SU-DHL-6 (cell line): Measurements from ENCODE around the gene HSDL1.

Experiments
- H2AFZ ChIP-seq: fragments of 200-600 bp; sonication (generic); 2 replicates; pipeline ENCODE4 v1.6.1; 2014; ENCODE audit warnings: low read depth, mild to moderate bottlenecking, moderate library complexity, mixed read lengths, antibody characterized with exemption, low read length; ENCODE audit not compliant: severe bottlenecking
- H3F3A ChIP-seq: fragments of 200-600 bp; shearing (Covaris generic); 2 replicates; pipeline ENCODE4 v1.6.0; 2016; ENCODE audit warnings: antibody characterized with exemption, mild to moderate bottlenecking; ENCODE audit not compliant: insufficient read depth
- H3K27ac ChIP-seq: fragments of 200-600 bp; sonication (generic); 2 replicates; pipeline ENCODE4 v1.5.1; 2016; ENCODE audit warnings: low read depth, mild to moderate bottlenecking, low read length, moderate library complexity, mixed read lengths
- H3K27me3 ChIP-seq: fragments of 200-600 bp; sonication (generic), shearing (Covaris generic); 2 replicates; pipeline ENCODE4 v1.6.0; 2014; ENCODE audit warnings: mild to moderate bottlenecking, low read length
- H3K36me3 ChIP-seq: fragments of 200-600 bp; sonication (generic); 2 replicates; pipeline ENCODE4 v1.6.1; 2014; ENCODE audit warnings: mild to moderate bottlenecking, low read length, mixed read lengths
- H3K4me2 ChIP-seq: fragments of 300-600, 200-600 bp; shearing (Covaris generic), sonication (generic); 2 replicates; pipeline ENCODE4 v1.6.0; 2014; ENCODE audit warnings: low read length, low read depth, mild to moderate bottlenecking; ENCODE audit not compliant: poor library complexity, severe bottlenecking
- H3K4me3 ChIP-seq: fragments of 200-600 bp; sonication (generic); 2 replicates; pipeline ENCODE4 v1.5.1; 2014; ENCODE audit warnings: antibody characterized with exemption, low read length, mild to moderate bottlenecking, mixed read lengths; ENCODE audit not compliant: insufficient read depth, poor library complexity, severe bottlenecking
- H3K79me2 ChIP-seq: fragments of 200-600 bp; sonication (generic); 2 replicates; pipeline ENCODE4 v1.6.1; 2014; ENCODE audit warnings: mild to moderate bottlenecking, low read length, moderate library complexity; ENCODE audit not compliant: insufficient read depth
- H3K9ac ChIP-seq: fragments of 200-600 bp; sonication (generic); 2 replicates; pipeline ENCODE4 v1.7.0; 2014; ENCODE audit warnings: mild to moderate bottlenecking, low read length
- H3K9me2 ChIP-seq: fragments of 200-600 bp; sonication (generic); replicated peaks from 2 replicates; pipeline ENCODE4 v1.6.1; 2014; ENCODE audit warnings: low read length; ENCODE audit not compliant: insufficient read depth
- H3K9me3 ChIP-seq: fragments of 200-600 bp; sonication (generic); 2 replicates; pipeline ENCODE4 v1.6.1; 2014; ENCODE audit warnings: low read length, mixed read lengths; ENCODE audit not compliant: insufficient read depth
- H4K20me1 ChIP-seq: fragments of 200-600 bp; sonication (generic); 2 replicates; pipeline ENCODE4 v1.6.1; 2014; ENCODE audit warnings: low read depth, mild to moderate bottlenecking, antibody characterized with exemption, low read length, moderate library complexity, mixed read lengths
- EZH2phosphoT487 ChIP-seq: fragments of 200-600 bp; sonication (generic), shearing (Covaris generic); conservative IDR thresholded peaks from 2 replicates; pipeline ENCODE4 v1.6.1; 2018; ENCODE audit warnings: mild to moderate bottlenecking, antibody characterized with exemption, low read length, moderate library complexity, mixed read lengths
- TF ChIP-seq, protein P1 (sequence below): fragments of 200-600 bp; sonication (generic); IDR thresholded peaks from one replicate; pipeline ENCODE4 v1.5.1; 2017; ENCODE audit warnings: antibody characterized with exemption, mild to moderate bottlenecking, low read length, moderate library complexity; ENCODE audit not compliant: insufficient read depth, poor library complexity, severe bottlenecking

Gene HSDL1

GRCh38 chr16:84093120-84093878 is 51.7 kb downstream of the HSDL1 start:
- TF ChIP-seq, protein P1, sequence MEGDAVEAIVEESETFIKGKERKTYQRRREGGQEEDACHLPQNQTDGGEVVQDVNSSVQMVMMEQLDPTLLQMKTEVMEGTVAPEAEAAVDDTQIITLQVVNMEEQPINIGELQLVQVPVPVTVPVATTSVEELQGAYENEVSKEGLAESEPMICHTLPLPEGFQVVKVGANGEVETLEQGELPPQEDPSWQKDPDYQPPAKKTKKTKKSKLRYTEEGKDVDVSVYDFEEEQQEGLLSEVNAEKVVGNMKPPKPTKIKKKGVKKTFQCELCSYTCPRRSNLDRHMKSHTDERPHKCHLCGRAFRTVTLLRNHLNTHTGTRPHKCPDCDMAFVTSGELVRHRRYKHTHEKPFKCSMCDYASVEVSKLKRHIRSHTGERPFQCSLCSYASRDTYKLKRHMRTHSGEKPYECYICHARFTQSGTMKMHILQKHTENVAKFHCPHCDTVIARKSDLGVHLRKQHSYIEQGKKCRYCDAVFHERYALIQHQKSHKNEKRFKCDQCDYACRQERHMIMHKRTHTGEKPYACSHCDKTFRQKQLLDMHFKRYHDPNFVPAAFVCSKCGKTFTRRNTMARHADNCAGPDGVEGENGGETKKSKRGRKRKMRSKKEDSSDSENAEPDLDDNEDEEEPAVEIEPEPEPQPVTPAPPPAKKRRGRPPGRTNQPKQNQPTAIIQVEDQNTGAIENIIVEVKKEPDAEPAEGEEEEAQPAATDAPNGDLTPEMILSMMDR, result no peak
- no peak for TF ChIP-seq EZH2phosphoT487
- H3K79me2 ChIP-seq, result 0 out of 2 replicates have a peak, but pooled peaks cover 6% of the 10 kb centered on the region
- no peaks in the 10 kb centered on the region for H3K27me3 ChIP-seq
- no peaks in the 10 kb centered on the region for H3K9me3 ChIP-seq
- H3K36me3 ChIP-seq, result peaks cover 20% of the 10 kb centered on the region; the same call in 1 of the 2 replicates
- H3F3A ChIP-seq, result 0 out of 2 replicates have a peak, but pooled peaks cover 11% of the 10 kb centered on the region
- H3K4me3 ChIP-seq, result no peak overlapping the region
- H4K20me1 ChIP-seq, result no peaks in the 10 kb centered on the region
- H3K9me2 ChIP-seq, result no peaks in the 10 kb centered on the region
- no peak overlapping the region for H3K9ac ChIP-seq
- no peak overlapping the region for H3K27ac ChIP-seq
- no peak overlapping the region for H3K4me2 ChIP-seq
- no peak overlapping the region for H2AFZ ChIP-seq

- Histone ChIP-seq H2AFZ (no peak overlapping the region), H3K9me3 (no peaks in the 10 kb centered on the region), H3K79me2 (0 out of 2 replicates have a peak, but pooled peaks cover under 1% of the 10 kb centered on the region), H4K20me1 (no peaks in the 10 kb centered on the region), H3K9me2 (no peaks in the 10 kb centered on the region), H3K4me3 (no peak overlapping the region), H3K27ac (no peak overlapping the region), H3K27me3 (no peaks in the 10 kb centered on the region), H3K4me2 (no peak overlapping the region), H3K36me3 (peaks cover 17% of the 10 kb centered on the region; the same call in 1 of the 2 replicates), H3K9ac (no peak overlapping the region), H3F3A (peaks cover 25% of the 10 kb centered on the region; the same call in 1 of the 2 replicates)
- TF ChIP-seq EZH2phosphoT487, result no peak
- TF ChIP-seq, protein P1, result no peak
Measured at GRCh38 chr16:84091460-84091859, 53.5 kb downstream of the HSDL1 start.

- TF ChIP-seq, protein P1, result no peak
- no peak for TF ChIP-seq EZH2phosphoT487
- H3K36me3 ChIP-seq, result peaks cover 12% of the 10 kb centered on the region; the same call in 1 of the 2 replicates
- no peak overlapping the region for H3K4me3 ChIP-seq
Measured at GRCh38 chr16:84090211-84090610, 54.8 kb downstream of the HSDL1 start.

More at GRCh38 chr16:84090211-84090610, 54.8 kb downstream of the HSDL1 start:
- no peaks in the 10 kb centered on the region for H4K20me1 ChIP-seq
- H3K27me3 ChIP-seq, result no peaks in the 10 kb centered on the region
- no peak overlapping the region for H3K9ac ChIP-seq
- H3K9me3 ChIP-seq, result no peaks in the 10 kb centered on the region
- no peaks in the 10 kb centered on the region for H3K9me2 ChIP-seq
- H3K4me2 ChIP-seq, result no peak overlapping the region
- no peak overlapping the region for H3K27ac ChIP-seq
- no peaks in the 10 kb centered on the region for H3K79me2 ChIP-seq
- peaks cover 31% of the 10 kb centered on the region; the same call in 1 of the 2 replicates for H3F3A ChIP-seq
- H2AFZ ChIP-seq, result no peak overlapping the region
